Measurements from ENCODE around the gene NATD1. TPM values are rescaled to one million over a fixed set of nuclear protein-coding genes. Genes with fewer than 3 reads are reported as not detected.

NATD1 gene
- total RNA-seq, 2 experiments from 2014 or later: 1.8 to 1.9 TPM

GRCh38 chr17:21209511-21210175 is 43.6 kb downstream of the NATD1 start:
- no peak for ATAC-seq
- Mint-ChIP-seq H3K36me3 (peaks cover 11% of the 10 kb centered on the region), H3K27me3 (no peaks in the 10 kb centered on the region), H3K9me3 (ENCODE audit: low read depth) (no peaks in the 10 kb centered on the region), H3K4me1 (peaks cover 32% of the 10 kb centered on the region), H3K27ac (no peak overlapping the region), H3K4me3 (no peak overlapping the region)
- DNase-seq: no peak
- CTCF ChIA-PET: no interaction called here

DNA sequence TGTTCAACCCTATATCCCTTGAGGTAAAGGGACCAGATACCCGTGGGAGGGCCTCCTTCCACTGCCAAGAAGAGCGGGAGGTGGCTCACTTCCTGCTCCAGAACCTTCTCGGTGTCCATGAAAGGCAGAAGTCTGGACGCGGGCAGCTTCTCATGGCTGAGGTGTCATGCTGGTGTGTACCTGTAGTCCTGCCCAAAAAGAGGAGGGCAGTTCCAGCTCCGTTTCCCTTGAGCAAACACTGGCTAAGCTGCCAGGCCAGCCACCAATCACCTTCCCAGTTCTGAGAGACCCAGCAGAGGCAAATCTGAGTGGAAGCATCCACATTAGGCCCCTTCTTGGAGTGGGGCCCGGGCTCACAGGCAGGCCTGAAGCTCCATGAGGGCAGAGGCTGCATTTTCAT is 44.9 kb downstream of the NATD1 start:
- H3K27me3 Mint-ChIP-seq: no peaks in the 10 kb centered on the region
- no peak overlapping the region for H3K27ac Mint-ChIP-seq
- no peaks in the 10 kb centered on the region for H3K9me3 Mint-ChIP-seq (ENCODE audit: low read depth)
- no peak overlapping the region for H3K4me3 Mint-ChIP-seq
- ATAC-seq: no peak
- H3K4me1 Mint-ChIP-seq: peaks cover 34% of the 10 kb centered on the region
- CTCF ChIA-PET: no interaction called here
- DNase-seq: no peak
- peaks cover 11% of the 10 kb centered on the region for H3K36me3 Mint-ChIP-seq

GRCh38 chr17:21204935-21205334 is 48.3 kb downstream of the NATD1 start:
- H3K27ac Mint-ChIP-seq: peak overlapping the region; percentile 20
- ATAC-seq (no peak), DNase-seq (no peak)
- H3K4me1 Mint-ChIP-seq: peaks cover 8% of the 10 kb centered on the region
- H3K27me3 Mint-ChIP-seq: no peaks in the 10 kb centered on the region
- H3K4me3 Mint-ChIP-seq: no peak overlapping the region
- H3K9me3 Mint-ChIP-seq (ENCODE audit: low read depth): no peaks in the 10 kb centered on the region
- peaks cover 6% of the 10 kb centered on the region for H3K36me3 Mint-ChIP-seq
- CTCF ChIA-PET: no interaction called here

DNA sequence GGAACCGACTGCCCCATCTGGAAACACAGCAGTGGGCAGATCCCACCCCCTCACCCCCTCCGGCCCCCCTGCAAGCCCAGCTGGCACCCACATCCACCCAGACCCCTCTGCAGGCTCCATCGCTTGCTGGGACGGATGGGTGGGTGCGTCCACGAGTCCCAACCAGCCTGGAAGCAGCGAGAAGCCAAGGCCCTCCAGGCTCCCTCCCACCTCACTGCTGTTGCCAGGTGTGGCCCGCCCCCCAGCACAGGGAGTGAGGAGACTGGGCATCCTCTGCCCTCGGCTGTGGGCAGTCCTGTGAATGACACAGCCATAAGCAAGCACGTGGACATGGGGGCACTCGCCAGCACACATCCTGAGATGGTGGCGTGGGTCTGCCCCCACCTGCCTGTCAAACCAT is 50.7 kb downstream of the NATD1 start:
- no peak overlapping the region for H3K27ac Mint-ChIP-seq
- H3K4me1 Mint-ChIP-seq: peaks cover 7% of the 10 kb centered on the region
- H3K27me3 Mint-ChIP-seq: no peaks in the 10 kb centered on the region
- no peaks in the 10 kb centered on the region for H3K9me3 Mint-ChIP-seq (ENCODE audit: low read depth)
- peaks cover 14% of the 10 kb centered on the region for H3K36me3 Mint-ChIP-seq
- DNase-seq (no peak), ATAC-seq (no peak)
- CTCF ChIA-PET: no interaction called here
- H3K4me3 Mint-ChIP-seq: no peak overlapping the region

GRCh38 chr17:21201874-21202273 is 51.3 kb downstream of the NATD1 start:
- DNase-seq: no peak
- ATAC-seq: no peak
- H3K4me3 Mint-ChIP-seq: no peak overlapping the region
- CTCF ChIA-PET: interaction anchor here (1.1 kb wide), 1 partner anchor 82 kb away, joined by 3 read pairs; no protein-coding TSS in a partner anchor
- no peak overlapping the region for H3K27ac Mint-ChIP-seq
- no peaks in the 10 kb centered on the region for H3K9me3 Mint-ChIP-seq (ENCODE audit: low read depth)
- peaks cover 7% of the 10 kb centered on the region for H3K4me1 Mint-ChIP-seq
- no peaks in the 10 kb centered on the region for H3K27me3 Mint-ChIP-seq
- H3K36me3 Mint-ChIP-seq: peaks cover 20% of the 10 kb centered on the region

DNA sequence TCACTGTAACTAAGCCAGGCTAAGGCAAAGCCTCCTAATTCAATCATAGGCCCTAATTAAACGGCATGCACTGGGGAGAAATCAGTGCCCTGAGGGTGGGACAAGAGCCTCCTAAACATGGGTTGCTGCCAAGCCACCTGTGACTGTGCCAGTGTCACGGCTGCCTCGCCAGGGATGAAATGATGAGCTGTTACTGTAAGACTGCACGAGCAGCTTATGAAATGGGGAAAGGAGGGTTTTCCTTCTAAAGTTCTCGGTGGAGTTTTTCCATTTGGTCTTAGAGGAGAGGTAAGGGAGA is 52.0 kb downstream of the NATD1 start:
- CTCF ChIA-PET: interaction anchor here (1.1 kb wide), 1 partner anchor 82 kb away, joined by 3 read pairs; no protein-coding TSS in a partner anchor
- Mint-ChIP-seq H3K36me3 (peaks cover 20% of the 10 kb centered on the region), H3K4me3 (no peak overlapping the region), H3K9me3 (ENCODE audit: low read depth) (no peaks in the 10 kb centered on the region), H3K27me3 (no peaks in the 10 kb centered on the region), H3K4me1 (peaks cover 7% of the 10 kb centered on the region), H3K27ac (no peak overlapping the region)
- DNase-seq (no peak), ATAC-seq (no peak)

DNA sequence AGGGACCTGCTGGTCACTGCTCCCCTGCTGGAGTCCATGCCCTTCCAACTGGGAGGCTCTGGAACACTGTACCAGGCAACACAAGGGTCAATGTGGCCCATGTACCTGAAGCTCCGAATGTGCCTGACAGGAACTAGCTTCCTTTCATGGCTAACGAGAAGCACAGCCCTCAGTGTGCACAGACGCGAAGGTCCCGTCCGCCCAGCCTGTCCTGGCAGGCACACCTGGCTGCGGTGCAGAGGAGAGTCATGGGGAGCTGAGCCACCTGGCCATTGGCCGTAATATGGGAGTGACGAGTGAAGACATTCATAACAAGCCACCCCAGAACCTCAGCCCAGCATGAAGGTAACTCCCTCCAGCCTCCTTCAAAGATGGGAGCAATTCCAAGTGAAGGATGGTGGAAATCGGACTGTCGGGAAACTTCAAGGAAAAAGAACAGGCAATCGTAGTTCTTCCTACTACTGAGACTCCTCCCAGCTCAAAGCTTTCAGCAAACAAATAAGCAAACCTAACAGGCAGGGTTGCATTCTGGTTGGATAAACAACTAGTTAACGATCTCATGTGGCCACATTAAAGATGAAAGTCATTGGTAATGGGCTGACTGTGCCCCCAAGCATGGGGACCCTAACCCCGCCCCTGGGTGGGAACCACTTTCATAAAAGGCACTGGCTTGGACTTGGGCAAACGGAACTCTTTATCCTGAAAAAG is 52.5 kb downstream of the NATD1 start:
- no peak overlapping the region for H3K4me3 Mint-ChIP-seq
- H3K36me3 Mint-ChIP-seq: peaks cover 20% of the 10 kb centered on the region
- no peak for DNase-seq
- H3K4me1 Mint-ChIP-seq: peaks cover 7% of the 10 kb centered on the region
- no peak for ATAC-seq
- no peaks in the 10 kb centered on the region for H3K27me3 Mint-ChIP-seq
- CTCF ChIA-PET: no interaction called here
- no peak overlapping the region for H3K27ac Mint-ChIP-seq
- no peaks in the 10 kb centered on the region for H3K9me3 Mint-ChIP-seq (ENCODE audit: low read depth)

- CTCF ChIA-PET: no interaction called here
- Mint-ChIP-seq H3K36me3 (peaks cover 20% of the 10 kb centered on the region), H3K4me3 (no peak overlapping the region), H3K27ac (no peak overlapping the region), H3K4me1 (peaks cover 7% of the 10 kb centered on the region), H3K9me3 (ENCODE audit: low read depth) (no peaks in the 10 kb centered on the region), H3K27me3 (no peaks in the 10 kb centered on the region)
- ATAC-seq: no peak
- DNase-seq: no peak
Observed at GRCh38 chr17:21199856-21200255, 53.4 kb downstream of the NATD1 start.

- no peak overlapping the region for H3K27ac Mint-ChIP-seq
- DNase-seq: no peak
- peaks cover 7% of the 10 kb centered on the region for H3K4me1 Mint-ChIP-seq
- peaks cover 22% of the 10 kb centered on the region for H3K36me3 Mint-ChIP-seq
- H3K9me3 Mint-ChIP-seq (ENCODE audit: low read depth): no peaks in the 10 kb centered on the region
- CTCF ChIA-PET: interaction anchor here (0.6 kb wide), 1 partner anchor 47 kb away, joined by 3 read pairs; no protein-coding TSS in a partner anchor
- H3K27me3 Mint-ChIP-seq: no peaks in the 10 kb centered on the region
- no peak overlapping the region for H3K4me3 Mint-ChIP-seq
- no peak for ATAC-seq
Observed at GRCh38 chr17:21199311-21199710, 53.9 kb downstream of the NATD1 start.

GRCh38 chr17:21198411-21198810 is 54.8 kb downstream of the NATD1 start:
- no peak for ATAC-seq
- CTCF ChIA-PET: interaction anchor here (0.6 kb wide), 1 partner anchor 48 kb away, joined by 3 read pairs; no protein-coding TSS in a partner anchor
- no peak for DNase-seq
- H3K36me3 Mint-ChIP-seq: peaks cover 22% of the 10 kb centered on the region
- no peaks in the 10 kb centered on the region for H3K9me3 Mint-ChIP-seq (ENCODE audit: low read depth)
- peaks cover 12% of the 10 kb centered on the region for H3K4me1 Mint-ChIP-seq
- H3K4me3 Mint-ChIP-seq: no peak overlapping the region
- H3K27me3 Mint-ChIP-seq: no peaks in the 10 kb centered on the region
- no peak overlapping the region for H3K27ac Mint-ChIP-seq

DNA sequence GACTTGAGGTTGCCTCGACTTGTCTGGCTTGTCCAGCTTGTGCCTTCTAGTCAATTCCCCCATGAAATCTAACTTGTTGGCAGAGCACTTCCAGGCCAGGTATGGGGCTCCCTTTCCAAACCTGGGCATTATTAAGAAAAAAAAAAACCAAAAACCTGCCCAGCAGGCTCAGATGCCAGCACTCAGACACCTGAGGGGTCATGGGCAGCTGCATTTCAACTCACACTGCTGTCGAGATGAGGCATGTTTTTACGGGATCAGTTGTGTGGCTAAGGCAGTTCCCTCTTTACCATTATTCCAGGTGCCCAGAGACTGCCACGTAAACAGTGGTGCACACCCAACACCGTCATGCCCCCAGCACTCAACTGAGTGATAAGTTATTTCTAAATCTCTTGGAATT is 57.1 kb downstream of the NATD1 start:
- Mint-ChIP-seq H3K27ac (no peak overlapping the region), H3K27me3 (no peaks in the 10 kb centered on the region), H3K9me3 (ENCODE audit: low read depth) (no peaks in the 10 kb centered on the region), H3K4me3 (no peak overlapping the region), H3K36me3 (peaks cover 24% of the 10 kb centered on the region), H3K4me1 (peaks cover 24% of the 10 kb centered on the region)
- no peak for DNase-seq
- CTCF ChIA-PET: interaction anchor here (1.2 kb wide), 1 partner anchor 17 kb away, joined by 3 read pairs; no protein-coding TSS in a partner anchor
- no peak for ATAC-seq

- DNase-seq: no peak
- H3K27ac Mint-ChIP-seq: no peak overlapping the region
- H3K4me1 Mint-ChIP-seq: peaks cover 18% of the 10 kb centered on the region
- H3K4me3 Mint-ChIP-seq: no peak overlapping the region
- H3K9me3 Mint-ChIP-seq (ENCODE audit: low read depth): no peaks in the 10 kb centered on the region
- H3K27me3 Mint-ChIP-seq: no peaks in the 10 kb centered on the region
- CTCF ChIA-PET: interaction anchor here (1.3 to 2.5 kb wide), 2 partner anchors 10 to 75 kb away, joined by 3 to 7 read pairs; no protein-coding TSS in a partner anchor
- H3K36me3 Mint-ChIP-seq: peaks cover 26% of the 10 kb centered on the region
- no peak for ATAC-seq
Observed at GRCh38 chr17:21194703-21195102, 58.5 kb downstream of the NATD1 start.

DNA sequence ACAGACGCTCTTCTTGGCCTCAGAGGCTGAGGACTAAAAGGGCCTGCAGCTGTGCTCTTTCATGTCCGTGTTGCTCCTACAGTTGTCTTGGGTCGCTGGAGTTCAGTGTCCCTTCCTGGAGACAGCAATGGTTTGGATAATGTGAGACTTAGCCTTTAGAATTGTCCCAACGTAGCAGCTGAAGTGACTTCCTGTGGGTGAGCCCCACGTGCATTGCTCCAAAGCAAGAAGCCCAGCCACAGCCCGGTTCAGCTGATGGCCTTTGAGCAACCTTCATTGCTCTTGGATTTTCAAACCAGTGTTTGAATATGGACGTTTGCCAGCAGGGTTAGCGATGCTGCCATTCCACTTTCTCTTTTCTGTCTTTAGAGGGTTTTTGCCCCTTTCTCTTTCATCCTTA is 59.0 kb downstream of the NATD1 start:
- CTCF ChIA-PET: interaction anchor here (1.3 to 2.5 kb wide), 2 partner anchors 9 to 75 kb away, joined by 3 to 7 read pairs; no protein-coding TSS in a partner anchor
- H3K9me3 Mint-ChIP-seq (ENCODE audit: low read depth): no peaks in the 10 kb centered on the region
- no peak for ATAC-seq

GRCh38 chr17:21193031-21193430 is 60.2 kb downstream of the NATD1 start:
- no peaks in the 10 kb centered on the region for H3K27me3 Mint-ChIP-seq
- H3K27ac Mint-ChIP-seq: no peak overlapping the region
- peaks cover 19% of the 10 kb centered on the region for H3K36me3 Mint-ChIP-seq
- H3K4me1 Mint-ChIP-seq: peaks cover 18% of the 10 kb centered on the region
- no peaks in the 10 kb centered on the region for H3K9me3 Mint-ChIP-seq (ENCODE audit: low read depth)
- CTCF ChIA-PET: interaction anchor here (2.5 kb wide), 1 partner anchor 74 kb away, joined by 7 read pairs; no protein-coding TSS in a partner anchor
- no peak overlapping the region for H3K4me3 Mint-ChIP-seq
- DNase-seq (peak; percentile 51), ATAC-seq (peak; percentile 69)

More for the DNA sequence above, 59.0 kb downstream of the NATD1 start:
- H3K27me3 Mint-ChIP-seq: no peaks in the 10 kb centered on the region
- H3K4me3 Mint-ChIP-seq: no peak overlapping the region
- no peak overlapping the region for H3K27ac Mint-ChIP-seq
- peaks cover 26% of the 10 kb centered on the region for H3K36me3 Mint-ChIP-seq
- no peak for DNase-seq
- H3K4me1 Mint-ChIP-seq: peaks cover 18% of the 10 kb centered on the region
